Peyer's patch (tissue), 4 donors: ENCODE data around the gene EIPR1.

Source experiments
- POLR2A ChIP-seq, 2 donors: fragments of 450-650 bp; IDR thresholded peaks; one replicate each; pipeline ENCODE4 v1.5.1; 2017; ENCODE audit warnings: antibody characterized with exemption in 2 of 2, mild to moderate bottlenecking in 2 of 2, moderate library complexity in 2 of 2
- TF ChIP-seq, protein P1 (sequence below), 6 experiments: fragments of 450-650 bp in 4 of 6; fragments of 200-600 bp in 2 of 6; sonication (generic) in 1 of 6; IDR thresholded peaks; one replicate each; pipeline ENCODE4 v1.5.1; 2017 to 2019; ENCODE audit warnings: antibody characterized with exemption in 6 of 6, mild to moderate bottlenecking in 3 of 6, moderate library complexity in 1 of 6

DNA sequence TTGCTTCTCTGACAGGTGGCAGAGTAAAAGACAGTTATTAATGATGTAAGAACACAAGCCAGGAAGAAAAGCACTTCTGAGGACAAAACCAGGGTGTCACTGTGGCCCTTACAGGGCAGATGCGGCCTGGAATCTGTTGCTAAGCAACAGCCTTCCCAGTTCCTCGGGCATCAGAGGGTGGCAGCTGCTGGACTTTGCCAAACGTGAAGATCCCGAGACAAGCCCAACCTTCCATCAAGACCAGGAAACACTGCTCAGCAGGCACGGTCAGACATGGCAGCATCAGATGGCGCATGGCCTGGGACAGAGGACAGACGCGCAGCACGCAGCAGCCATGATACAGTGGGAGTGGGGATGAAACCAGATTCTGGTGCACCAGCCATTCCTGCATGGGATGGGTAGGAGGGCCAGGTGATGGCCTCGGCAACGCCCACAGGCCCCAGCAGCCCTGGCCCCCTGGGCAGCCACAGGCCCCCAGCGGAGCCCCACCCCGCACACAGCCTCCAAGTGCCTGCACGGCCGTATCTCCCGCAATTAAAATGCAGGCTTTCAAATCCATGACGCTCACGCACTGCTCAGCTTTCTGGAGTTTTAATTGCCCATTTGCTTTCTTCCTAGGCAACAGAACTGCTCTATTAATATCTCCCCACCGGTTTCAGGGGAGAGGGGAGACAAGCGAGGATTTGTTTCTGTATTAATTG, 89.0 kb downstream of the EIPR1 start:
- TF ChIP-seq, protein P1, sequence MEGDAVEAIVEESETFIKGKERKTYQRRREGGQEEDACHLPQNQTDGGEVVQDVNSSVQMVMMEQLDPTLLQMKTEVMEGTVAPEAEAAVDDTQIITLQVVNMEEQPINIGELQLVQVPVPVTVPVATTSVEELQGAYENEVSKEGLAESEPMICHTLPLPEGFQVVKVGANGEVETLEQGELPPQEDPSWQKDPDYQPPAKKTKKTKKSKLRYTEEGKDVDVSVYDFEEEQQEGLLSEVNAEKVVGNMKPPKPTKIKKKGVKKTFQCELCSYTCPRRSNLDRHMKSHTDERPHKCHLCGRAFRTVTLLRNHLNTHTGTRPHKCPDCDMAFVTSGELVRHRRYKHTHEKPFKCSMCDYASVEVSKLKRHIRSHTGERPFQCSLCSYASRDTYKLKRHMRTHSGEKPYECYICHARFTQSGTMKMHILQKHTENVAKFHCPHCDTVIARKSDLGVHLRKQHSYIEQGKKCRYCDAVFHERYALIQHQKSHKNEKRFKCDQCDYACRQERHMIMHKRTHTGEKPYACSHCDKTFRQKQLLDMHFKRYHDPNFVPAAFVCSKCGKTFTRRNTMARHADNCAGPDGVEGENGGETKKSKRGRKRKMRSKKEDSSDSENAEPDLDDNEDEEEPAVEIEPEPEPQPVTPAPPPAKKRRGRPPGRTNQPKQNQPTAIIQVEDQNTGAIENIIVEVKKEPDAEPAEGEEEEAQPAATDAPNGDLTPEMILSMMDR (IDR thresholded peaks at IDR 0.05): no peak
- TF ChIP-seq POLR2A (IDR thresholded peaks at IDR 0.05): no peak
